ENCODE results near the gene RBFOX1.

RBFOX1 gene

DNA sequence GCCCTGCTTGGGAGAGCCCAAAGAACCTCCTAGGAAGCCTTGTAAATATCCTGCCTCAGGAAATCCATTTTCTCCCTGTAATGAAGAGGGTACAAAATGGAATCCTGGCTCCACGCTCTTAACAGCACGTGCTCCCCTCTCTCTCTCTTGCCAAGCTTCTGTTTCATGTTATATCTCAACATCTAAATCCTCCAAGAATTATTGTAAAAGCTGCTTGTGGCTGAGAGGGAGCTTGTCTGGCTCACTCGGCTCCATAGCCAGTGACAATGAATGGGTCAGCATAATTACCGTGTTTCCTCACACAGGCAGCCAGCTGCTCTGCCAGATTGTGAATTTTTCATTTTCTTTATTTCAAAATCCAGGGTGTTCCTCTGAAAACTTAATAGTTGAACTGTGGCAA, 317.8 kb downstream of the RBFOX1 start:
- Mint-ChIP-seq H3K27ac (no peak overlapping the region), H3K4me3 (no peak overlapping the region), H3K4me1 (peaks cover 55% of the 10 kb centered on the region), H3K27me3 (ENCODE audit: low read depth, poor library complexity) (peaks cover 10% of the 10 kb centered on the region), H3K9me3 (no peaks in the 10 kb centered on the region), H3K36me3 (ENCODE audit: low read depth) (no peaks in the 10 kb centered on the region)
- TF ChIP-seq, protein P1, sequence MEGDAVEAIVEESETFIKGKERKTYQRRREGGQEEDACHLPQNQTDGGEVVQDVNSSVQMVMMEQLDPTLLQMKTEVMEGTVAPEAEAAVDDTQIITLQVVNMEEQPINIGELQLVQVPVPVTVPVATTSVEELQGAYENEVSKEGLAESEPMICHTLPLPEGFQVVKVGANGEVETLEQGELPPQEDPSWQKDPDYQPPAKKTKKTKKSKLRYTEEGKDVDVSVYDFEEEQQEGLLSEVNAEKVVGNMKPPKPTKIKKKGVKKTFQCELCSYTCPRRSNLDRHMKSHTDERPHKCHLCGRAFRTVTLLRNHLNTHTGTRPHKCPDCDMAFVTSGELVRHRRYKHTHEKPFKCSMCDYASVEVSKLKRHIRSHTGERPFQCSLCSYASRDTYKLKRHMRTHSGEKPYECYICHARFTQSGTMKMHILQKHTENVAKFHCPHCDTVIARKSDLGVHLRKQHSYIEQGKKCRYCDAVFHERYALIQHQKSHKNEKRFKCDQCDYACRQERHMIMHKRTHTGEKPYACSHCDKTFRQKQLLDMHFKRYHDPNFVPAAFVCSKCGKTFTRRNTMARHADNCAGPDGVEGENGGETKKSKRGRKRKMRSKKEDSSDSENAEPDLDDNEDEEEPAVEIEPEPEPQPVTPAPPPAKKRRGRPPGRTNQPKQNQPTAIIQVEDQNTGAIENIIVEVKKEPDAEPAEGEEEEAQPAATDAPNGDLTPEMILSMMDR (IDR thresholded peaks at IDR 0.05), result no peak
- DNase-seq, result no peak

DNA sequence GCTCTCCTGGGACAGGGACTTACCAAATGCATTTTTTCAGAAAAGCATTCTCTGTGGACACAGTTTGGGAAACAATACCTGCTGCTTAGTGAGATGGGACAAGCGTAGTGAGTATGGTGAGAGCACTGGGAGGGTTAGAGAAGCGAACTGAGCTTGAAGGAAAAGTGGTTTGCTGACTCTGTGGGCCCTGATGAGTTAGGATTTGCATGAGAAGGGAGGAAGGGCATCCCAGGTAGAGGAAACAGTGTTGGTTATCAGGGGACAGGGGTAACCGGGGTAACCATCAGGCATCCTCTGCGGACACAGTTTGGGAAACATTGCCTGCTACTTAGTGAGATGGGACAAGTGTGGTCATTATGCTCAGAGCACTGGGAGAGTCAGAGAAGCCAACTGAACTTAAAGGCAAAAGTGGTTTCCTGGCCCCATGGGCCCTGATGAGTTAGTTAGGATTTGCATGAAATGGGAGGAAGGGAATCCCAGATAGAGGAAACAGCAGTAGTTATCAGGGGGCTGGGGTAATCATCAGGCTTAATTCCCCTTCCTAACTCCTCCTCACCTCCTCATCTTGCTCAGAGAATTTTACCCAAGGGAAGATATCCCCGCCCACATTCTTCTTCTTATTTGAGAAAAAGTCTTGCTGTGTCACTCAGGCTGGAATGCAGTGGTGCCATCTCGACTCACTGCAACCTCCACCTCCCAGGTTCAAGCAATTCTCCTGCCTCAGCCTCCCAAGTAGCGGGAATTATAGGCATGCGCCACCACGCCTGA, 319.3 kb downstream of the RBFOX1 start:
- Mint-ChIP-seq H3K4me3 (no peak overlapping the region), H3K27me3 (ENCODE audit: low read depth, poor library complexity) (peaks cover 7% of the 10 kb centered on the region), H3K4me1 (peaks cover 49% of the 10 kb centered on the region), H3K9me3 (no peaks in the 10 kb centered on the region), H3K36me3 (ENCODE audit: low read depth) (no peaks in the 10 kb centered on the region), H3K27ac (no peak overlapping the region)
- DNase-seq, result no peak
- TF ChIP-seq, protein P1 (IDR thresholded peaks at IDR 0.05), result no peak

DNA sequence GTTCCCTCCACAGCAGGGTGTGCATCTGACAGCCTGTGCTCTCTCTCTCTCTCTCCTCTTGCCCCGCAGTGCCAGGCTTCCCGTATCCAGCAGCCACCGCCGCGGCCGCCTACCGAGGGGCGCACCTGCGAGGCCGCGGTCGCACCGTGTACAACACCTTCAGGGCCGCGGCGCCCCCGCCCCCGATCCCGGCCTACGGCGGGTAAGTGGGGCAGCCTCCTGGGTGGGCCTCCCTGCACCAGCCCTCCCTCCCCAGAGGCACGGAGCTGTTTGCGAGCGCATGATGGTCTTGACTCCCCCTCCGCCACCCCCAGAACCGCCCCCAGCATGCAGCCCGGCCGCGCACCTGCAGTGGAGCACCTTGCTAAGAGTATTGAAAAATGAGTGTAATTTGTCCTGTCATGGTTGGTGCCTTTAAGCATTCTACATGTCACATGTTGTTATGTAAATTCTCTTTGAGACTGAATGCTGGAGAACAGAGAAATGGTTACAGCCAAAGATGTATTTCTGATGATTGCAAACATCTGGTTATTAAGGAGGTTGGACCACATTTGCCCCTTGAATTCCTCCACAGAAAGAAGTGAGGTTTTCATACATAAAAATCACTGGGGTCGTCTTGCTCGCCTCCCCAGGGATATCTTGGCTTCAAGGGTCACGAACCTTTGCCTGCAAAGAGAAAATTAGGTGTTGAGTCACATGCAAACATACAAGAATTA, 321.3 kb downstream of the RBFOX1 start:
- TF ChIP-seq, protein P1 (IDR thresholded peaks at IDR 0.05), result no peak
- H3K9me3 Mint-ChIP-seq, result no peaks in the 10 kb centered on the region
- H3K4me3 Mint-ChIP-seq, result no peak overlapping the region
- no peak overlapping the region for H3K27ac Mint-ChIP-seq
- H3K36me3 Mint-ChIP-seq (ENCODE audit: low read depth), result no peaks in the 10 kb centered on the region
- peaks cover 7% of the 10 kb centered on the region for H3K27me3 Mint-ChIP-seq (ENCODE audit: low read depth, poor library complexity)
- H3K4me1 Mint-ChIP-seq, result peaks cover 37% of the 10 kb centered on the region
- DNase-seq, result no peak

GRCh38 chr16:7675628-7676027, 343.0 kb downstream of the RBFOX1 start:
- Mint-ChIP-seq H3K4me3 (no peak overlapping the region), H3K4me1 (peaks cover 30% of the 10 kb centered on the region), H3K27me3 (ENCODE audit: low read depth, poor library complexity) (peaks cover 9% of the 10 kb centered on the region), H3K36me3 (ENCODE audit: low read depth) (no peaks in the 10 kb centered on the region), H3K9me3 (no peaks in the 10 kb centered on the region), H3K27ac (no peak overlapping the region)
- no peak for DNase-seq
- TF ChIP-seq, protein P1 (IDR thresholded peaks at IDR 0.05), result no peak

DNA sequence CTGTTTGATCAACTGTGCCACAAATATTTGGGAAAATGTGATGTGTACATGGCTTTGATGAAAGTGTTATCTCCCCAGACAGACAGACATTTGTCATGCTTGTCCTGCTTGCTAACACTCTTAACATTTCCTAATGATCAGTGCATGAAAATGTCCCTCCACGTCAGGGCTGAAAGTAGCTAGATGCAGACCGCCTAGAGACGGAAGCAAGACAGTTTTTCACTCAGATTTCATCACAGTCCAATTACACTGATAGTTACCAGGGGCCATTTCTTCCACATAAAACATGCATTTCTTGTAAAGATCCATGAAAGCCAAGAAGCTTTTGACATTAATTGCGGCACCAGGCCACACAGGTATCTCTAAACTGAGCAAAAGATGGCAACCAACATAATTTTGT, 347.7 kb downstream of the RBFOX1 start:
- no peaks in the 10 kb centered on the region for H3K9me3 Mint-ChIP-seq
- no peak overlapping the region for H3K27ac Mint-ChIP-seq
- TF ChIP-seq, protein P1 (IDR thresholded peaks at IDR 0.05), result no peak
- H3K36me3 Mint-ChIP-seq (ENCODE audit: low read depth), result no peaks in the 10 kb centered on the region
- peaks cover 5% of the 10 kb centered on the region for H3K27me3 Mint-ChIP-seq (ENCODE audit: low read depth, poor library complexity)
- no peak for DNase-seq
- H3K4me3 Mint-ChIP-seq, result no peak overlapping the region
- H3K4me1 Mint-ChIP-seq, result peaks cover 30% of the 10 kb centered on the region

Measured in nephron progenitor cell (in vitro differentiated cells).